H9 (cell line): Measurements from ENCODE around the gene MISP3. TPM values are rescaled to one million over a fixed set of nuclear protein-coding genes. Genes with fewer than 3 reads are reported as not detected.

Experiments
- DNase-seq: peaks from one replicate; pipeline ENCODE4 v3.0.0-alpha.2; 2017
- H2AFZ ChIP-seq: one replicate; pipeline ENCODE4 v1.6.1; 2013; ENCODE audit warnings: mild to moderate bottlenecking, low read length, control low read depth, moderate library complexity
- H2AK5ac ChIP-seq: 2 replicates; pipeline ENCODE4 v1.6.1; 2013; ENCODE audit warnings: low read length, control low read depth, mixed read lengths; ENCODE audit not compliant: insufficient read length
- H2BK120ac ChIP-seq: one replicate; pipeline ENCODE4 v1.6.1; 2013; ENCODE audit warnings: low read depth, mild to moderate bottlenecking, low read length, control low read depth, inconsistent platforms; ENCODE audit not compliant: poor library complexity, severe bottlenecking
- H2BK12ac ChIP-seq: 2 replicates; pipeline ENCODE4 v1.6.1; 2013; ENCODE audit warnings: low read length, control low read depth, mixed read lengths, low read depth; ENCODE audit not compliant: insufficient read length
- H2BK15ac ChIP-seq: 2 replicates; pipeline ENCODE4 v1.6.1; 2013; ENCODE audit warnings: low read depth, low read length, control low read depth
- H2BK20ac ChIP-seq: one replicate; pipeline ENCODE4 v1.6.1; 2013; ENCODE audit warnings: low read depth, mild to moderate bottlenecking, low read length, control low read depth, inconsistent platforms; ENCODE audit not compliant: poor library complexity, severe bottlenecking
- H2BK5ac ChIP-seq: 2 replicates; pipeline ENCODE4 v1.6.1; 2013; ENCODE audit warnings: low read length, control low read depth, mixed read lengths; ENCODE audit not compliant: insufficient read length
- H3K14ac ChIP-seq: 2 replicates; pipeline ENCODE4 v1.6.1; 2013; ENCODE audit warnings: low read length, control low read depth; ENCODE audit not compliant: insufficient read depth
- H3K18ac ChIP-seq: 2 replicates; pipeline ENCODE4 v1.6.1; 2013; ENCODE audit warnings: low read depth, mild to moderate bottlenecking, mixed read lengths, low read length, control low read depth; ENCODE audit not compliant: insufficient read length
- H3K23ac ChIP-seq: 2 replicates; pipeline ENCODE4 v1.6.1; 2013; ENCODE audit warnings: low read length, control low read depth, mixed read lengths, low read depth; ENCODE audit not compliant: insufficient read length
- H3K23me2 ChIP-seq: 2 replicates; pipeline ENCODE4 v1.6.1; 2013; ENCODE audit warnings: low read depth, mild to moderate bottlenecking, mixed read lengths, low read length, control low read depth; ENCODE audit not compliant: insufficient read length, poor library complexity, severe bottlenecking
- H3K27ac ChIP-seq: 2 replicates; pipeline ENCODE4 v1.5.1; 2013; ENCODE audit warnings: low read length, control low read depth, mixed read lengths, low read depth; ENCODE audit not compliant: insufficient read length
- H3K27me3 ChIP-seq: 2 replicates; pipeline ENCODE4 v1.6.1; 2013; ENCODE audit warnings: low read length, control low read depth, inconsistent platforms; ENCODE audit not compliant: insufficient read depth
- H3K4ac ChIP-seq: 2 replicates; pipeline ENCODE4 v1.6.1; 2013; ENCODE audit warnings: low read depth, mild to moderate bottlenecking, control low read depth, inconsistent platforms, low read length, moderate library complexity
- H3K4me1 ChIP-seq: 2 replicates; pipeline ENCODE4 v1.6.1; 2013; ENCODE audit warnings: low read length, control low read depth, inconsistent platforms; ENCODE audit not compliant: insufficient read depth
- H3K4me2 ChIP-seq: 2 replicates; pipeline ENCODE4 v1.6.1; 2013; ENCODE audit warnings: low read length, control low read depth, mixed read lengths; ENCODE audit not compliant: insufficient read length, insufficient read depth
- H3K56ac ChIP-seq: 2 replicates; pipeline ENCODE4 v1.6.1; 2013; ENCODE audit warnings: low read depth, mild to moderate bottlenecking, mixed read lengths, low read length, control low read depth; ENCODE audit not compliant: insufficient read length
- H3K79me1 ChIP-seq: 2 replicates; pipeline ENCODE4 v1.6.1; 2013; ENCODE audit warnings: low read depth, mild to moderate bottlenecking, moderate library complexity, low read length, control low read depth, inconsistent platforms; ENCODE audit not compliant: insufficient read depth, poor library complexity, severe bottlenecking
- H3K79me2 ChIP-seq: 2 replicates; pipeline ENCODE4 v1.6.1; 2013; ENCODE audit warnings: low read length, control low read depth, inconsistent platforms; ENCODE audit not compliant: insufficient read depth
- H3K9ac ChIP-seq: 2 replicates; pipeline ENCODE4 v1.6.1; 2013; ENCODE audit warnings: low read length, control low read depth, mixed read lengths; ENCODE audit not compliant: insufficient read length; ENCODE audit errors: extremely low read depth
- H3K9me3 ChIP-seq: one replicate; pipeline ENCODE4 v1.6.1; 2013; ENCODE audit warnings: low read depth, low read length, inconsistent platforms; ENCODE audit not compliant: control insufficient read depth
- H3T11ph ChIP-seq: one replicate; pipeline ENCODE4 v1.6.1; 2013; ENCODE audit warnings: mild to moderate bottlenecking, low read length, control low read depth, inconsistent platforms
- H4K20me1 ChIP-seq: one replicate; pipeline ENCODE4 v1.6.1; 2013; ENCODE audit not compliant: control insufficient read depth, insufficient read length, insufficient read depth
- H4K5ac ChIP-seq: 2 replicates; pipeline ENCODE4 v1.6.1; 2013; ENCODE audit warnings: low read depth, mild to moderate bottlenecking, mixed read lengths, low read length, control low read depth; ENCODE audit not compliant: insufficient read length
- H4K8ac ChIP-seq: replicated peaks from 2 replicates; pipeline ENCODE4 v1.6.1; 2013; ENCODE audit warnings: low read length, control low read depth, mixed read lengths, low read depth; ENCODE audit not compliant: insufficient read length
- H4K91ac ChIP-seq: 2 replicates; pipeline ENCODE4 v1.6.1; 2013; ENCODE audit warnings: low read depth, mild to moderate bottlenecking, moderate library complexity, mixed read lengths, low read length, control low read depth; ENCODE audit not compliant: insufficient read length
- H3K27ac Mint-ChIP-seq, 3 experiments: 2 replicates in 2 of 3; 3 replicates in 1 of 3; pipeline ENCODE4 v1.8.0; 2020 to 2021; ENCODE audit warnings: mixed read lengths in 3 of 3, mild to moderate bottlenecking in 1 of 3, moderate library complexity in 1 of 3
- H3K27me3 Mint-ChIP-seq: 2 replicates; pipeline ENCODE4 v1.8.0; 2021; ENCODE audit warnings: low read depth, mild to moderate bottlenecking, moderate library complexity, mixed read lengths
- H3K36me3 Mint-ChIP-seq, 3 experiments: 2 replicates in 2 of 3; 3 replicates in 1 of 3; pipeline ENCODE4 v1.8.0; 2020 to 2021; ENCODE audit warnings: low read depth in 3 of 3, mixed read lengths in 3 of 3; ENCODE audit not compliant: insufficient read depth in 1 of 3
- H3K4me1 Mint-ChIP-seq, 2 experiments: 2 replicates each; pipeline ENCODE4 v1.8.0; 2020; ENCODE audit warnings: mixed read lengths in 2 of 2
- H3K4me3 Mint-ChIP-seq, 2 experiments: 2 replicates in 1 of 2; 3 replicates in 1 of 2; pipeline ENCODE4 v1.8.0; 2020 to 2021; ENCODE audit warnings: mild to moderate bottlenecking in 2 of 2, mixed read lengths in 2 of 2, moderate library complexity in 1 of 2
- H3K9me3 Mint-ChIP-seq, 2 experiments: 2 replicates in 1 of 2; 3 replicates in 1 of 2; pipeline ENCODE4 v1.8.0; 2020; ENCODE audit warnings: mild to moderate bottlenecking in 2 of 2, mixed read lengths in 2 of 2, moderate library complexity in 1 of 2
- WGBS: extraction: QIAGEN DNeasy Blood & Tissue Kit; methylation state at CpG from one replicate; pipeline ENCODE4 v1.1.7; 2013; ENCODE audit warnings: missing lambda C conversion rate, low lambda C conversion rate, mixed read lengths; ENCODE audit not compliant: insufficient read length; ENCODE audit errors: extremely low coverage; 5-methylcytosine and 5-hydroxymethylcytosine counted together
- total RNA-seq: library from RNA; stranded (reverse); gene quantifications from 2 replicates; pipeline ENCODE4 v1.2.1, GENCODE V29; 2021
- TF ChIP-seq, protein P1 (sequence below): fragments of 200-600 bp; sonication (generic); conservative IDR thresholded peaks from 3 replicates; pipeline ENCODE4 v1.8.0; 2021; ENCODE audit warnings: antibody characterized with exemption, mild to moderate bottlenecking

Gene MISP3
- total RNA-seq, 1 experiment from 2014 or later, result 0.26 TPM

DNA sequence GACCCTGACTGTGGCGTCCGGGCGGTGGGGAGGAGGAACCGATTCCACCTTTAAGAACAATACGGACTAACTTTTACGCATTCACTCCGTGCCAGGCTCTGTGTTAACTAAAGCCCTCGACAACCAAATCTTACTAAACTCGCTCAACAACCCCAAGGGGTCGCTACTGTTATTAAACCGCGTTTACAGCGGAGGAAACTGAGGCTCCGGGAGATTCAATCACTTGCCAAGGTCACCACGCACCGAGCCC lies 16.8 kb downstream of the MISP3 start:
- H2BK12ac ChIP-seq, result no peak overlapping the region
- peaks cover 8% of the 10 kb centered on the region for H3K23me2 ChIP-seq
- H3K36me3 Mint-ChIP-seq, result peaks cover 15 to 36% (median 29%) of the 10 kb centered on the region in 3 experiments; a peak in 6 of 7 replicates
- no peak overlapping the region for H3T11ph ChIP-seq
- peaks cover 6% of the 10 kb centered on the region for H3K9me3 ChIP-seq
- no peaks in the 10 kb centered on the region for H4K20me1 ChIP-seq
- H3K27me3 ChIP-seq, result no peaks in the 10 kb centered on the region
- no peaks in the 10 kb centered on the region for H3K79me1 ChIP-seq
- H3K14ac ChIP-seq, result no peak overlapping the region
- H3K9me3 Mint-ChIP-seq, result peaks cover 9 to 10% of the 10 kb centered on the region in 2 experiments
- H2AFZ ChIP-seq, result no peak overlapping the region
- H2BK20ac ChIP-seq, result no peak overlapping the region
- peaks cover 12% of the 10 kb centered on the region in 2 experiments for H3K4me1 Mint-ChIP-seq
- no peak overlapping the region for H3K23ac ChIP-seq
- no peak overlapping the region for H3K56ac ChIP-seq
- no peaks in the 10 kb centered on the region for H3K4me1 ChIP-seq
- peak overlapping the region; percentile 78 to 87 for H3K4me3 Mint-ChIP-seq
- H2BK120ac ChIP-seq, result no peak overlapping the region
- no peak overlapping the region for H4K91ac ChIP-seq
- no peak overlapping the region for H2AK5ac ChIP-seq
- H3K27ac ChIP-seq, result no peak overlapping the region
- H3K18ac ChIP-seq, result no peak overlapping the region
- H3K4me2 ChIP-seq, result peak overlapping the region; percentile 40
- no peak for DNase-seq
- no peak overlapping the region for H2BK15ac ChIP-seq
- no CpG with 5 or more reads among the region's 16 CpGs for WGBS
- no peak overlapping the region for H3K4ac ChIP-seq
- no peak overlapping the region for H4K8ac ChIP-seq
- TF ChIP-seq, protein P1, sequence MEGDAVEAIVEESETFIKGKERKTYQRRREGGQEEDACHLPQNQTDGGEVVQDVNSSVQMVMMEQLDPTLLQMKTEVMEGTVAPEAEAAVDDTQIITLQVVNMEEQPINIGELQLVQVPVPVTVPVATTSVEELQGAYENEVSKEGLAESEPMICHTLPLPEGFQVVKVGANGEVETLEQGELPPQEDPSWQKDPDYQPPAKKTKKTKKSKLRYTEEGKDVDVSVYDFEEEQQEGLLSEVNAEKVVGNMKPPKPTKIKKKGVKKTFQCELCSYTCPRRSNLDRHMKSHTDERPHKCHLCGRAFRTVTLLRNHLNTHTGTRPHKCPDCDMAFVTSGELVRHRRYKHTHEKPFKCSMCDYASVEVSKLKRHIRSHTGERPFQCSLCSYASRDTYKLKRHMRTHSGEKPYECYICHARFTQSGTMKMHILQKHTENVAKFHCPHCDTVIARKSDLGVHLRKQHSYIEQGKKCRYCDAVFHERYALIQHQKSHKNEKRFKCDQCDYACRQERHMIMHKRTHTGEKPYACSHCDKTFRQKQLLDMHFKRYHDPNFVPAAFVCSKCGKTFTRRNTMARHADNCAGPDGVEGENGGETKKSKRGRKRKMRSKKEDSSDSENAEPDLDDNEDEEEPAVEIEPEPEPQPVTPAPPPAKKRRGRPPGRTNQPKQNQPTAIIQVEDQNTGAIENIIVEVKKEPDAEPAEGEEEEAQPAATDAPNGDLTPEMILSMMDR, result peak; percentile 55
- no peak overlapping the region for H3K27ac Mint-ChIP-seq
- H2BK5ac ChIP-seq, result no peak overlapping the region
- no peak overlapping the region for H4K5ac ChIP-seq
- peaks cover 17% of the 10 kb centered on the region for H3K27me3 Mint-ChIP-seq
- H3K9ac ChIP-seq, result no peak overlapping the region
- no peaks in the 10 kb centered on the region for H3K79me2 ChIP-seq
